ENCODE results near the gene OVOL1. TPM values are rescaled to one million over a fixed set of nuclear protein-coding genes. Genes with fewer than 3 reads are reported as not detected.

OVOL1 gene
- total RNA-seq, 2 experiments from 2014 or later = not detected

- POLR2A ChIA-PET = interaction anchor here (0.8 kb wide), 1 partner anchor 8 kb away, joined by 3 read pairs; no protein-coding TSS in a partner anchor
- H3K4me3 ChIP-seq (ENCODE audit: low read depth, low read length, poor library complexity, severe bottlenecking) = no peak overlapping the region
- DNase-seq (ENCODE audit: low spot score) = peak; percentile 84
- peak; percentile 28; the same call in 1 of the 2 replicates for TF ChIP-seq CTCF (conservative IDR thresholded peaks at IDR 0.05; ENCODE audit: low read length)
- no peak for TF ChIP-seq EZH2phosphoT487 (IDR thresholded peaks at IDR 0.05; ENCODE audit: borderline replicate concordance, low read depth, low read length)
- peak overlapping the region; percentile 47; the same call in 1 of the 2 replicates for H3K4me2 ChIP-seq (ENCODE audit: low read length)
- H3K79me2 ChIP-seq (ENCODE audit: insufficient read depth, low read depth, low read length) = no peaks in the 10 kb centered on the region
- peak overlapping the region; percentile 42 for H2AFZ ChIP-seq (ENCODE audit: low read length)
- peaks cover 36% of the 10 kb centered on the region for H3K4me1 ChIP-seq (ENCODE audit: insufficient read depth, low read length, poor library complexity, severe bottlenecking)
- CTCF ChIA-PET (ENCODE audit: unreplicated experiment) = interaction anchor here (0.9 kb wide), 1 partner anchor 12 kb away, joined by 3 read pairs; no protein-coding TSS in a partner anchor
- BruUV-seq (replicated peaks) = no TSS peak
- intact Hi-C loops (cut with micrococcal nuclease; ENCODE audit: unreplicated experiment) = no loop called here
- H3K9me2 ChIP-seq (ENCODE audit: insufficient read depth, low read length) = no peaks in the 10 kb centered on the region
- H3K9me3 ChIP-seq (ENCODE audit: low read length) = no peaks in the 10 kb centered on the region
- H3K27ac ChIP-seq (ENCODE audit: low read depth, low read length, poor library complexity, severe bottlenecking) = peak overlapping the region; percentile 32
- H4K20me1 ChIP-seq (ENCODE audit: insufficient read depth, low read length) = no peaks in the 10 kb centered on the region
- no peaks in the 10 kb centered on the region for H3K36me3 ChIP-seq (ENCODE audit: insufficient read depth, low read length)
Measured at GRCh38 chr11:65791719-65792213, 4.9 kb downstream of the OVOL1 start.

GRCh38 chr11:65792456-65792855 is 5.6 kb downstream of the OVOL1 start:
- intact Hi-C loops (cut with micrococcal nuclease; ENCODE audit: unreplicated experiment) = no loop called here
- H3K4me1 ChIP-seq (ENCODE audit: insufficient read depth, low read length, poor library complexity, severe bottlenecking) = peaks cover 36% of the 10 kb centered on the region
- H3K9me2 ChIP-seq (ENCODE audit: insufficient read depth, low read length) = no peaks in the 10 kb centered on the region
- no peak overlapping the region for H3K4me3 ChIP-seq (ENCODE audit: low read depth, low read length, poor library complexity, severe bottlenecking)
- H4K20me1 ChIP-seq (ENCODE audit: insufficient read depth, low read length) = no peaks in the 10 kb centered on the region
- H3K4me2 ChIP-seq (ENCODE audit: low read length) = no peak overlapping the region
- no peak overlapping the region; the same call in 1 of the 2 replicates for H2AFZ ChIP-seq (ENCODE audit: low read length)
- CTCF ChIA-PET (ENCODE audit: unreplicated experiment) = no interaction called here
- H3K9me3 ChIP-seq (ENCODE audit: low read length) = no peaks in the 10 kb centered on the region
- H3K27ac ChIP-seq (ENCODE audit: low read depth, low read length, poor library complexity, severe bottlenecking) = no peak overlapping the region
- H3K36me3 ChIP-seq (ENCODE audit: insufficient read depth, low read length) = no peaks in the 10 kb centered on the region
- DNase-seq (ENCODE audit: low spot score) = no peak
- no peaks in the 10 kb centered on the region for H3K79me2 ChIP-seq (ENCODE audit: insufficient read depth, low read depth, low read length)
- BruUV-seq (replicated peaks) = no TSS peak
- TF ChIP-seq CTCF (conservative IDR thresholded peaks at IDR 0.05; ENCODE audit: low read length) (no peak), EZH2phosphoT487 (IDR thresholded peaks at IDR 0.05; ENCODE audit: borderline replicate concordance, low read depth, low read length) (no peak)
- POLR2A ChIA-PET = interaction anchor here (0.6 to 1.1 kb wide), 2 partner anchors 10 to 21 kb away, joined by 3 to 4 read pairs; no protein-coding TSS in a partner anchor

GRCh38 chr11:65793144-65793581 is 6.3 kb downstream of the OVOL1 start:
- Histone ChIP-seq H2AFZ (ENCODE audit: low read length) (no peak overlapping the region), H3K27ac (ENCODE audit: low read depth, low read length, poor library complexity, severe bottlenecking) (no peak overlapping the region), H3K4me1 (ENCODE audit: insufficient read depth, low read length, poor library complexity, severe bottlenecking) (peaks cover 29% of the 10 kb centered on the region), H3K79me2 (ENCODE audit: insufficient read depth, low read depth, low read length) (no peaks in the 10 kb centered on the region), H3K9me3 (ENCODE audit: low read length) (no peaks in the 10 kb centered on the region), H3K4me3 (ENCODE audit: low read depth, low read length, poor library complexity, severe bottlenecking) (no peak overlapping the region), H3K36me3 (ENCODE audit: insufficient read depth, low read length) (no peaks in the 10 kb centered on the region), H3K9me2 (ENCODE audit: insufficient read depth, low read length) (no peaks in the 10 kb centered on the region), H4K20me1 (ENCODE audit: insufficient read depth, low read length) (no peaks in the 10 kb centered on the region), H3K4me2 (ENCODE audit: low read length) (no peak overlapping the region)
- intact Hi-C loops (cut with micrococcal nuclease; ENCODE audit: unreplicated experiment) = no loop called here
- no TSS peak for BruUV-seq (replicated peaks)
- POLR2A ChIA-PET = interaction anchor here (0.6 to 1.1 kb wide), 2 partner anchors 10 to 20 kb away, joined by 3 to 4 read pairs; no protein-coding TSS in a partner anchor
- no peak for DNase-seq (ENCODE audit: low spot score)
- CTCF ChIA-PET (ENCODE audit: unreplicated experiment) = no interaction called here
- no peak for TF ChIP-seq CTCF (conservative IDR thresholded peaks at IDR 0.05; ENCODE audit: low read length)
- TF ChIP-seq EZH2phosphoT487 (IDR thresholded peaks at IDR 0.05; ENCODE audit: borderline replicate concordance, low read depth, low read length) = no peak

All from OCI-LY7 (cell line).